NT2/D1 (cell line): ENCODE data around the gene PGD.

Experiments
- DNase-seq: peaks from one replicate; pipeline ENCODE4 v3.0.0-alpha.2; 2011; ENCODE audit warnings: low read depth, low spot score
- H3K27me3 ChIP-seq: 2 replicates; pipeline ENCODE4 v1.6.0; 2011; ENCODE audit warnings: mild to moderate bottlenecking; ENCODE audit not compliant: insufficient read length, insufficient read depth
- H3K36me3 ChIP-seq: 2 replicates; pipeline ENCODE4 v1.6.1; 2011; ENCODE audit warnings: mild to moderate bottlenecking, low read length, mixed read lengths; ENCODE audit not compliant: insufficient read depth, insufficient read length
- H3K4me1 ChIP-seq: 2 replicates; pipeline ENCODE4 v1.5.1; 2011; ENCODE audit not compliant: insufficient read depth, insufficient read length
- H3K4me3 ChIP-seq: 2 replicates; pipeline ENCODE4 v1.5.1; 2011; ENCODE audit warnings: low read depth; ENCODE audit not compliant: insufficient read length
- H3K9ac ChIP-seq: 2 replicates; pipeline ENCODE4 v1.6.0; 2011; ENCODE audit warnings: low read depth; ENCODE audit not compliant: insufficient read length
- H3K9me3 ChIP-seq: 2 replicates; pipeline ENCODE4 v1.5.1; 2011; ENCODE audit warnings: mild to moderate bottlenecking, low read length; ENCODE audit not compliant: insufficient read depth
- SUZ12 ChIP-seq: IDR thresholded peaks from 2 replicates; pipeline ENCODE4 v1.6.1; 2011; ENCODE audit not compliant: insufficient read length, insufficient read depth; ENCODE audit errors: extremely low read depth
- YY1 ChIP-seq: IDR thresholded peaks from 2 replicates; pipeline ENCODE4 v1.6.1; 2011; ENCODE audit not compliant: insufficient read length, insufficient read depth
- ZNF274 ChIP-seq: IDR thresholded peaks from 2 replicates; pipeline ENCODE4 v1.6.1; 2011; ENCODE audit warnings: mild to moderate bottlenecking, low read depth, low read length

Gene PGD

GRCh38 chr1:10440794-10441193 is 41.9 kb downstream of the PGD start:
- no peak for TF ChIP-seq YY1
- TF ChIP-seq SUZ12, result no peak
- no peak for TF ChIP-seq ZNF274
- H3K4me1 ChIP-seq, result no peaks in the 10 kb centered on the region
- peaks cover 7% of the 10 kb centered on the region for H3K36me3 ChIP-seq

GRCh38 chr1:10444248-10444647 is 45.4 kb downstream of the PGD start:
- no peaks in the 10 kb centered on the region for H3K9me3 ChIP-seq
- TF ChIP-seq ZNF274, result no peak
- no peak for TF ChIP-seq SUZ12
- no peak for TF ChIP-seq YY1
- no peaks in the 10 kb centered on the region for H3K4me1 ChIP-seq
- H3K36me3 ChIP-seq, result peaks cover 12% of the 10 kb centered on the region
- H3K27me3 ChIP-seq, result no peaks in the 10 kb centered on the region
- no peak for DNase-seq
- H3K9ac ChIP-seq, result no peak overlapping the region
- no peak overlapping the region for H3K4me3 ChIP-seq

More at GRCh38 chr1:10440794-10441193, 41.9 kb downstream of the PGD start:
- no peaks in the 10 kb centered on the region for H3K27me3 ChIP-seq
- DNase-seq, result no peak
- H3K4me3 ChIP-seq, result no peak overlapping the region
- H3K9ac ChIP-seq, result no peak overlapping the region
- no peaks in the 10 kb centered on the region for H3K9me3 ChIP-seq

GRCh38 chr1:10444795-10445397 is 46.0 kb downstream of the PGD start:
- Histone ChIP-seq H3K27me3 (no peaks in the 10 kb centered on the region), H3K4me1 (no peaks in the 10 kb centered on the region), H3K9ac (no peak overlapping the region), H3K9me3 (no peaks in the 10 kb centered on the region), H3K4me3 (no peak overlapping the region), H3K36me3 (peaks cover 12% of the 10 kb centered on the region)
- no peak for DNase-seq
- TF ChIP-seq SUZ12 (no peak), ZNF274 (no peak), YY1 (no peak)

GRCh38 chr1:10446790-10447422 is 48.0 kb downstream of the PGD start:
- no peak overlapping the region for H3K4me3 ChIP-seq
- peaks cover 5% of the 10 kb centered on the region for H3K36me3 ChIP-seq
- H3K4me1 ChIP-seq, result no peaks in the 10 kb centered on the region
- DNase-seq, result no peak
- H3K27me3 ChIP-seq, result no peaks in the 10 kb centered on the region
- H3K9ac ChIP-seq, result no peak overlapping the region
- TF ChIP-seq YY1, result no peak
- TF ChIP-seq SUZ12, result no peak
- no peak for TF ChIP-seq ZNF274
- H3K9me3 ChIP-seq, result no peaks in the 10 kb centered on the region

- peaks cover 5% of the 10 kb centered on the region for H3K36me3 ChIP-seq
- H3K9ac ChIP-seq, result peak within 1 kb of the TSS; percentile 21
- TF ChIP-seq SUZ12, result no peak
- TF ChIP-seq YY1, result no peak
- TF ChIP-seq ZNF274, result no peak
- no peaks in the 10 kb centered on the region; the same call in 1 of the 2 replicates for H3K9me3 ChIP-seq
- no peaks in the 10 kb centered on the region for H3K27me3 ChIP-seq
- no peak within 1 kb of the TSS for H3K4me3 ChIP-seq
- no peak for DNase-seq
- no peaks in the 10 kb centered on the region for H3K4me1 ChIP-seq
Observed at GRCh38 chr1:10449751-10450150, 50.9 kb downstream of the PGD start, which contains the start of gene CORT. CORT (plus strand) TSS chr1:10450031; CDS start chr1:10450224, 193 bp downstream.

- H3K9me3 ChIP-seq, result no peaks in the 10 kb centered on the region; the same call in 1 of the 2 replicates
- no peak for DNase-seq
- no peak overlapping the region for H3K4me3 ChIP-seq
- peaks cover 5% of the 10 kb centered on the region for H3K36me3 ChIP-seq
- TF ChIP-seq YY1 (no peak), ZNF274 (no peak), SUZ12 (no peak)
- H3K9ac ChIP-seq, result peak overlapping the region; percentile 21
- H3K4me1 ChIP-seq, result no peaks in the 10 kb centered on the region
- H3K27me3 ChIP-seq, result no peaks in the 10 kb centered on the region
Observed at GRCh38 chr1:10450156-10450814, 51.4 kb downstream of the PGD start.

- peaks cover 4% of the 10 kb centered on the region for H3K36me3 ChIP-seq
- no peak for DNase-seq
- no peaks in the 10 kb centered on the region; the same call in 1 of the 2 replicates for H3K9me3 ChIP-seq
- H3K9ac ChIP-seq, result no peak overlapping the region
- no peak overlapping the region for H3K4me3 ChIP-seq
- TF ChIP-seq YY1 (no peak), ZNF274 (no peak), SUZ12 (no peak)
- H3K27me3 ChIP-seq, result no peaks in the 10 kb centered on the region
- no peaks in the 10 kb centered on the region for H3K4me1 ChIP-seq
Observed at GRCh38 chr1:10450836-10451235, 52.0 kb downstream of the PGD start.
